ENCODE results near the gene CMTM5.

The CMTM5 gene

GRCh38 chr14:23407516-23408306 lies 30.9 kb downstream of the CMTM5 start, which contains the start of gene MYH6:
TSS of gene MYH6 (minus strand) at chr14:23408273. CDS start at chr14:23407223, 1,050 bp downstream.
- H3K27me3 ChIP-seq (ENCODE audit: insufficient read depth, poor library complexity, severe bottlenecking), result no peaks in the 10 kb centered on the region
- DNase-seq (ENCODE audit: low spot score) (no peak), ATAC-seq (ENCODE audit: low read depth) (no peak)
- no peaks in the 10 kb centered on the region for H3K9me3 ChIP-seq (ENCODE audit: severe bottlenecking)
- no peaks in the 10 kb centered on the region for H3K36me3 ChIP-seq (ENCODE audit: low read depth)
- no peak for TF ChIP-seq CTCF (IDR thresholded peaks at IDR 0.05; ENCODE audit: poor library complexity, severe bottlenecking)
- no peak within 1 kb of the TSS for H3K27ac ChIP-seq (ENCODE audit: poor library complexity, severe bottlenecking)
- H3K4me3 ChIP-seq (ENCODE audit: severe bottlenecking), result no peak within 1 kb of the TSS
- H3K4me1 ChIP-seq (ENCODE audit: insufficient read depth, poor library complexity, severe bottlenecking), result no peaks in the 10 kb centered on the region

DNA sequence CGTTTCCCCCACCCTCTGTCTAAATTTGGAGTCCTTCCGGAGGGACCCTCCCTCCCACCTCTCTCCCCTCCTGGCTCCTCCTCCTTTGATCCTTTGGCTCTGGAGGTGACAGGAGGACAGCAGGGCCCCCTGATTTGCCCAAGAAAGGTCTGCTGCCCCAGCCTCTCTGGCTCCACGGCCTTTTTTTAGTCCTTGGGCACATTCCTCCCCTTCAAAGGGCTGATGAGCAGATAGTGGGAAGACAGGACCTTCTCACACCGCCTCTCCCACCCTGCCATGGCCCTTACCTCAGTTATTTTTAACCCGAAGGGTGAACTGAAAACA lies 31.4 kb downstream of the CMTM5 start:
- ATAC-seq (ENCODE audit: low read depth) (no peak), DNase-seq (ENCODE audit: low spot score) (no peak)
- Histone ChIP-seq H3K27ac (ENCODE audit: poor library complexity, severe bottlenecking) (no peak overlapping the region), H3K4me3 (ENCODE audit: severe bottlenecking) (no peak overlapping the region), H3K9me3 (ENCODE audit: severe bottlenecking) (no peaks in the 10 kb centered on the region), H3K4me1 (ENCODE audit: insufficient read depth, poor library complexity, severe bottlenecking) (no peaks in the 10 kb centered on the region), H3K27me3 (ENCODE audit: insufficient read depth, poor library complexity, severe bottlenecking) (no peaks in the 10 kb centered on the region), H3K36me3 (ENCODE audit: low read depth) (no peaks in the 10 kb centered on the region)
- no peak for TF ChIP-seq CTCF (IDR thresholded peaks at IDR 0.05; ENCODE audit: poor library complexity, severe bottlenecking)

- DNase-seq (ENCODE audit: low spot score), result no peak
- no peak; the same call in 2 of the 3 replicates for ATAC-seq (ENCODE audit: low read depth)
- TF ChIP-seq CTCF (IDR thresholded peaks at IDR 0.05; ENCODE audit: poor library complexity, severe bottlenecking), result no peak
- H3K9me3 ChIP-seq (ENCODE audit: severe bottlenecking), result no peaks in the 10 kb centered on the region
- no peaks in the 10 kb centered on the region for H3K27me3 ChIP-seq (ENCODE audit: insufficient read depth, poor library complexity, severe bottlenecking)
- H3K36me3 ChIP-seq (ENCODE audit: low read depth), result no peaks in the 10 kb centered on the region
- H3K4me3 ChIP-seq (ENCODE audit: severe bottlenecking), result no peak overlapping the region
- H3K27ac ChIP-seq (ENCODE audit: poor library complexity, severe bottlenecking), result no peak overlapping the region
- H3K4me1 ChIP-seq (ENCODE audit: insufficient read depth, poor library complexity, severe bottlenecking), result no peaks in the 10 kb centered on the region
Observed at GRCh38 chr14:23409475-23409874, 32.6 kb downstream of the CMTM5 start.

DNA sequence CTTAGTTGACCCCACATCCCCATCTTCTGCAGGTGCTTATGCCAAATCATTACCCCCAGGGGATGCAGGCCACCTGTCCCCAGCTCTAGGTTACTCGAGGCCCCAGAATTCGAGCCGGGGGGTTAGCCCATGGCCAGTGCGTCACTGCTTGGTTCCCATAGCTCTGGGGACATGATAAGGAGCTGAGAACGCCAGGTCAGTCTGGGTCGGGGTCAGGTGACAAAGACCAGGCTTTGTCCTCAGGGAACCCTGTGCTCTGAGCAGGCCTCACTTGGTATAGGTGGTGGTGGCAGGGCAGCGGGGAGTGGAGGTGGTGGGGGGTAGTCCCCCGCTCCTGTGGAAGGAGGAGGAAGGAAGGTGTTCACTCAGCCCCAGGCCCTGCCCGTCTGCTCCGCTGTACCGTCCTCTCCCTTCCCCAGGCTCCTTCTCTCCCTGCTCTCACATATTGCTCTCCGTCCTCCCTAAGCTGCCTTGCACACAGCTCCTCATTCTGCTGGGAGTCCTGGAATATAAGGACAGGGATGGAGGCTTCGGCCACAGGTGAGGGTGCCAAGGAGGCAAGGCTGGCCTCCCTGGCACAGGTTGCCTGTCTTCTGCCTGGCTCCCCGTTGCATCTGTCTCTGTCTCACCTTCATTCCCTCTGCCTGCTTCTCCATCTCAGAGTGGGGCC lies 33.3 kb downstream of the CMTM5 start:
- no peaks in the 10 kb centered on the region for H3K36me3 ChIP-seq (ENCODE audit: low read depth)
- ATAC-seq (ENCODE audit: low read depth) (no peak), DNase-seq (ENCODE audit: low spot score) (no peak)
- H3K4me3 ChIP-seq (ENCODE audit: severe bottlenecking), result no peak overlapping the region
- no peaks in the 10 kb centered on the region for H3K27me3 ChIP-seq (ENCODE audit: insufficient read depth, poor library complexity, severe bottlenecking)
- no peak overlapping the region for H3K27ac ChIP-seq (ENCODE audit: poor library complexity, severe bottlenecking)
- H3K9me3 ChIP-seq (ENCODE audit: severe bottlenecking), result no peaks in the 10 kb centered on the region
- H3K4me1 ChIP-seq (ENCODE audit: insufficient read depth, poor library complexity, severe bottlenecking), result no peaks in the 10 kb centered on the region
- TF ChIP-seq CTCF (IDR thresholded peaks at IDR 0.05; ENCODE audit: poor library complexity, severe bottlenecking), result no peak
